Measurements from ENCODE around the gene TRERF1. TPM values are rescaled to one million over a fixed set of nuclear protein-coding genes. Genes with fewer than 3 reads are reported as not detected.

Gene TRERF1
- total and polyA plus RNA-seq, 2 experiments from 2014 or later = 6.4 to 8.7 TPM

GRCh38 chr6:42314571-42315258, 137.0 kb downstream of the TRERF1 start:
- no peak for DNase-seq (ENCODE audit: low read depth in 1 of 2, low spot score in 1 of 2)
- Histone ChIP-seq H3K4me3 (no peak overlapping the region), H3K27me3 (no peaks in the 10 kb centered on the region), H3K9me3 (ENCODE audit: low read depth) (no peaks in the 10 kb centered on the region), H3K27ac (no peak overlapping the region), H3K36me3 (no peaks in the 10 kb centered on the region), H3K4me1 (ENCODE audit: low read depth) (peaks cover 4% of the 10 kb centered on the region)
- no peak for TF ChIP-seq CTCF (IDR thresholded peaks at IDR 0.05; ENCODE audit: low read depth, low read length)

GRCh38 chr6:42313941-42314570, 137.7 kb downstream of the TRERF1 start:
- Histone ChIP-seq H3K4me1 (ENCODE audit: low read depth) (peaks cover 4% of the 10 kb centered on the region), H3K36me3 (no peaks in the 10 kb centered on the region), H3K27ac (no peak overlapping the region), H3K27me3 (no peaks in the 10 kb centered on the region), H3K4me3 (no peak overlapping the region), H3K9me3 (ENCODE audit: low read depth) (no peaks in the 10 kb centered on the region)
- peak in 1 of 2 donors; percentile 67 for DNase-seq (ENCODE audit: low read depth in 1 of 2, low spot score in 1 of 2)
- no peak for TF ChIP-seq CTCF (IDR thresholded peaks at IDR 0.05; ENCODE audit: low read depth, low read length)

- no peaks in the 10 kb centered on the region for H3K9me3 ChIP-seq (ENCODE audit: low read depth)
- TF ChIP-seq CTCF (IDR thresholded peaks at IDR 0.05; ENCODE audit: low read depth, low read length) = no peak
- no peak overlapping the region for H3K4me3 ChIP-seq
- H3K4me1 ChIP-seq (ENCODE audit: low read depth) = peaks cover 4% of the 10 kb centered on the region
- no peak overlapping the region for H3K27ac ChIP-seq
- H3K27me3 ChIP-seq = no peaks in the 10 kb centered on the region
- no peaks in the 10 kb centered on the region for H3K36me3 ChIP-seq
- DNase-seq (ENCODE audit: low read depth in 1 of 2, low spot score in 1 of 2) = peak in 1 of 2 donors; percentile 41
Measured at GRCh38 chr6:42313038-42313437, 138.7 kb downstream of the TRERF1 start.

- Histone ChIP-seq H3K9me3 (ENCODE audit: low read depth) (no peaks in the 10 kb centered on the region), H3K4me3 (no peak overlapping the region), H3K27me3 (no peaks in the 10 kb centered on the region), H3K27ac (no peak overlapping the region), H3K36me3 (no peaks in the 10 kb centered on the region), H3K4me1 (ENCODE audit: low read depth) (peaks cover 2% of the 10 kb centered on the region)
- DNase-seq (ENCODE audit: low read depth in 1 of 2, low spot score in 1 of 2) = no peak
- TF ChIP-seq CTCF (IDR thresholded peaks at IDR 0.05; ENCODE audit: low read depth, low read length) = no peak
Measured at GRCh38 chr6:42307141-42307470, 144.6 kb downstream of the TRERF1 start.

GRCh38 chr6:42306439-42307140, 145.1 kb downstream of the TRERF1 start:
- Histone ChIP-seq H3K4me1 (ENCODE audit: low read depth) (peaks cover 2% of the 10 kb centered on the region), H3K27me3 (no peaks in the 10 kb centered on the region), H3K9me3 (ENCODE audit: low read depth) (no peaks in the 10 kb centered on the region), H3K27ac (no peak overlapping the region), H3K36me3 (no peaks in the 10 kb centered on the region), H3K4me3 (no peak overlapping the region)
- TF ChIP-seq CTCF (IDR thresholded peaks at IDR 0.05; ENCODE audit: low read depth, low read length) = no peak
- no peak for DNase-seq (ENCODE audit: low read depth in 1 of 2, low spot score in 1 of 2)

Measured in cardiac muscle cell (in vitro differentiated cells and primary cell).